ENCODE measurements around the gene NANOS2.

GRCh38 chr19:45931055-45931454, 16.5 kb upstream of the NANOS2 start:
- no peak for TF ChIP-seq CTCF (IDR thresholded peaks at IDR 0.05; ENCODE audit: low read length)
- no peak for TF ChIP-seq EZH2 (IDR thresholded peaks at IDR 0.05; ENCODE audit: borderline replicate concordance, low read length)

Measured in OCI-LY1 (cell line).